ENCODE data around the gene UBXN10.

- TF ChIP-seq, protein P1, sequence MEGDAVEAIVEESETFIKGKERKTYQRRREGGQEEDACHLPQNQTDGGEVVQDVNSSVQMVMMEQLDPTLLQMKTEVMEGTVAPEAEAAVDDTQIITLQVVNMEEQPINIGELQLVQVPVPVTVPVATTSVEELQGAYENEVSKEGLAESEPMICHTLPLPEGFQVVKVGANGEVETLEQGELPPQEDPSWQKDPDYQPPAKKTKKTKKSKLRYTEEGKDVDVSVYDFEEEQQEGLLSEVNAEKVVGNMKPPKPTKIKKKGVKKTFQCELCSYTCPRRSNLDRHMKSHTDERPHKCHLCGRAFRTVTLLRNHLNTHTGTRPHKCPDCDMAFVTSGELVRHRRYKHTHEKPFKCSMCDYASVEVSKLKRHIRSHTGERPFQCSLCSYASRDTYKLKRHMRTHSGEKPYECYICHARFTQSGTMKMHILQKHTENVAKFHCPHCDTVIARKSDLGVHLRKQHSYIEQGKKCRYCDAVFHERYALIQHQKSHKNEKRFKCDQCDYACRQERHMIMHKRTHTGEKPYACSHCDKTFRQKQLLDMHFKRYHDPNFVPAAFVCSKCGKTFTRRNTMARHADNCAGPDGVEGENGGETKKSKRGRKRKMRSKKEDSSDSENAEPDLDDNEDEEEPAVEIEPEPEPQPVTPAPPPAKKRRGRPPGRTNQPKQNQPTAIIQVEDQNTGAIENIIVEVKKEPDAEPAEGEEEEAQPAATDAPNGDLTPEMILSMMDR (IDR thresholded peaks at IDR 0.05) = no peak
- TF ChIP-seq POLR2AphosphoS5 (IDR thresholded peaks at IDR 0.05; ENCODE audit: low read depth, low read length) (no peak), SIN3A (IDR thresholded peaks at IDR 0.05; ENCODE audit: borderline replicate concordance, insufficient read depth, low read depth, low read length) (no peak), TCF7L2 (IDR thresholded peaks at IDR 0.05; ENCODE audit: low read depth, low read length) (no peak)
- TF ChIP-seq, protein P2, sequence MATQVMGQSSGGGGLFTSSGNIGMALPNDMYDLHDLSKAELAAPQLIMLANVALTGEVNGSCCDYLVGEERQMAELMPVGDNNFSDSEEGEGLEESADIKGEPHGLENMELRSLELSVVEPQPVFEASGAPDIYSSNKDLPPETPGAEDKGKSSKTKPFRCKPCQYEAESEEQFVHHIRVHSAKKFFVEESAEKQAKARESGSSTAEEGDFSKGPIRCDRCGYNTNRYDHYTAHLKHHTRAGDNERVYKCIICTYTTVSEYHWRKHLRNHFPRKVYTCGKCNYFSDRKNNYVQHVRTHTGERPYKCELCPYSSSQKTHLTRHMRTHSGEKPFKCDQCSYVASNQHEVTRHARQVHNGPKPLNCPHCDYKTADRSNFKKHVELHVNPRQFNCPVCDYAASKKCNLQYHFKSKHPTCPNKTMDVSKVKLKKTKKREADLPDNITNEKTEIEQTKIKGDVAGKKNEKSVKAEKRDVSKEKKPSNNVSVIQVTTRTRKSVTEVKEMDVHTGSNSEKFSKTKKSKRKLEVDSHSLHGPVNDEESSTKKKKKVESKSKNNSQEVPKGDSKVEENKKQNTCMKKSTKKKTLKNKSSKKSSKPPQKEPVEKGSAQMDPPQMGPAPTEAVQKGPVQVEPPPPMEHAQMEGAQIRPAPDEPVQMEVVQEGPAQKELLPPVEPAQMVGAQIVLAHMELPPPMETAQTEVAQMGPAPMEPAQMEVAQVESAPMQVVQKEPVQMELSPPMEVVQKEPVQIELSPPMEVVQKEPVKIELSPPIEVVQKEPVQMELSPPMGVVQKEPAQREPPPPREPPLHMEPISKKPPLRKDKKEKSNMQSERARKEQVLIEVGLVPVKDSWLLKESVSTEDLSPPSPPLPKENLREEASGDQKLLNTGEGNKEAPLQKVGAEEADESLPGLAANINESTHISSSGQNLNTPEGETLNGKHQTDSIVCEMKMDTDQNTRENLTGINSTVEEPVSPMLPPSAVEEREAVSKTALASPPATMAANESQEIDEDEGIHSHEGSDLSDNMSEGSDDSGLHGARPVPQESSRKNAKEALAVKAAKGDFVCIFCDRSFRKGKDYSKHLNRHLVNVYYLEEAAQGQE (IDR thresholded peaks at IDR 0.05; ENCODE audit: insufficient read depth in 1 of 2, low read depth in 2 of 2, low read length in 1 of 2) = no peak
Observed at GRCh38 chr1:20223106-20223505, 37.2 kb downstream of the UBXN10 start.
